Activated CD8-positive, alpha-beta memory T cell treated with anti-CD3 and anti-CD28 coated beads, Interleukin-2, amount 50 U/mL, for 48 hours (primary cell): ENCODE measurements around the gene GFI1B.
"Not testable (repeated sequence)": the region's sequence is repeated elsewhere in the genome, so short reads cannot be mapped to it uniquely, and the experiment has no call there.

Experiments
- DNase-seq: peaks from one replicate; pipeline ENCODE4 v3.0.0-alpha.2; 2020

Gene GFI1B

GRCh38 chr9:132993511-132993939 lies 15.0 kb downstream of the GFI1B start:
- no peak for DNase-seq

GRCh38 chr9:132994410-132995120 lies 16.1 kb downstream of the GFI1B start:
- no peak for DNase-seq

- DNase-seq = no peak
Measured at GRCh38 chr9:132995121-132995420, 16.6 kb downstream of the GFI1B start.

- no peak for DNase-seq
Measured at GRCh38 chr9:132995879-132996278, 17.4 kb downstream of the GFI1B start.

- DNase-seq = no peak
Measured at GRCh38 chr9:132996526-132996925, 18.0 kb downstream of the GFI1B start.

GRCh38 chr9:132997591-132997990 lies 19.1 kb downstream of the GFI1B start:
- DNase-seq = no peak

- not testable (repeated sequence) for DNase-seq
Measured at GRCh38 chr9:132998221-132998620, 19.7 kb downstream of the GFI1B start.

GRCh38 chr9:132998831-132999635 lies 20.5 kb downstream of the GFI1B start:
- no peak for DNase-seq

- no peak for DNase-seq
Measured at GRCh38 chr9:133002147-133003070, 23.9 kb downstream of the GFI1B start.

GRCh38 chr9:133003071-133003461 lies 24.6 kb downstream of the GFI1B start:
- DNase-seq = no peak

- no peak for DNase-seq
Measured at GRCh38 chr9:133003671-133004090, 25.2 kb downstream of the GFI1B start.

- DNase-seq = no peak
Measured at GRCh38 chr9:133004091-133004998, 25.9 kb downstream of the GFI1B start.

- no peak for DNase-seq
Measured at GRCh38 chr9:133004999-133005760, 26.7 kb downstream of the GFI1B start.

- DNase-seq = no peak
Measured at GRCh38 chr9:133005957-133006356, 27.5 kb downstream of the GFI1B start.

GRCh38 chr9:133006731-133007352 lies 28.3 kb downstream of the GFI1B start:
- DNase-seq = no peak

GRCh38 chr9:133008406-133008805 lies 29.9 kb downstream of the GFI1B start:
- no peak for DNase-seq

GRCh38 chr9:133008824-133009223 lies 30.3 kb downstream of the GFI1B start:
- DNase-seq = no peak

GRCh38 chr9:133009906-133010582 lies 31.6 kb downstream of the GFI1B start:
- no peak for DNase-seq

- DNase-seq = no peak
Measured at GRCh38 chr9:133014696-133015095, 36.2 kb downstream of the GFI1B start.
